Neural crest cell (in vitro differentiated cells): ENCODE results near the gene TPPP. TPM values are rescaled to one million over a fixed set of nuclear protein-coding genes. Genes with fewer than 3 reads are reported as not detected.

ENCODE experiments used
- DNase-seq: peaks from one replicate; pipeline ENCODE4 v3.0.0; 2021; ENCODE audit warnings: low read depth, mixed read lengths, low spot score
- H3K27ac Mint-ChIP-seq: one replicate; pipeline ENCODE4 v1.8.0; 2021; ENCODE audit warnings: mild to moderate bottlenecking, mixed read lengths; ENCODE audit not compliant: unreplicated experiment
- H3K27me3 Mint-ChIP-seq: 2 replicates; pipeline ENCODE4 v1.8.0; 2021; ENCODE audit warnings: low read depth, mild to moderate bottlenecking, mixed read lengths
- H3K36me3 Mint-ChIP-seq: 2 replicates; pipeline ENCODE4 v1.8.0; 2021; ENCODE audit warnings: low read depth, mild to moderate bottlenecking, mixed read lengths
- H3K4me1 Mint-ChIP-seq: 2 replicates; pipeline ENCODE4 v1.8.0; 2021; ENCODE audit warnings: mixed read lengths
- H3K4me3 Mint-ChIP-seq: one replicate; pipeline ENCODE4 v1.8.0; 2021; ENCODE audit warnings: mild to moderate bottlenecking, mixed read lengths
- H3K9me3 Mint-ChIP-seq: 2 replicates; pipeline ENCODE4 v1.8.0; 2021; ENCODE audit warnings: mixed read lengths
- CTCF ChIP-seq: fragments of 200-600 bp; sonication (generic); conservative IDR thresholded peaks from 2 replicates; pipeline ENCODE4 v1.5.0; 2021; ENCODE audit warnings: antibody characterized with exemption, mild to moderate bottlenecking
- total RNA-seq: library from RNA; stranded (reverse); gene quantifications from 2 replicates; pipeline ENCODE4 v1.2.1, GENCODE V29; 2021

The TPPP gene
- total RNA-seq, 1 donor from 2014 or later, result 2.7 TPM

GRCh38 chr5:621341-621761, 71.8 kb downstream of the TPPP start:
- H3K9me3 Mint-ChIP-seq, result no peaks in the 10 kb centered on the region
- H3K4me3 Mint-ChIP-seq, result no peak overlapping the region
- TF ChIP-seq CTCF, result no peak
- H3K36me3 Mint-ChIP-seq, result peaks cover 5% of the 10 kb centered on the region
- DNase-seq, result no peak
- H3K27ac Mint-ChIP-seq, result no peak overlapping the region
- H3K27me3 Mint-ChIP-seq, result no peaks in the 10 kb centered on the region
- H3K4me1 Mint-ChIP-seq, result peaks cover 6% of the 10 kb centered on the region

- Mint-ChIP-seq H3K4me3 (no peak overlapping the region), H3K9me3 (no peaks in the 10 kb centered on the region), H3K4me1 (peaks cover 8% of the 10 kb centered on the region), H3K27ac (no peak overlapping the region), H3K36me3 (peaks cover 8% of the 10 kb centered on the region), H3K27me3 (no peaks in the 10 kb centered on the region)
- no peak for TF ChIP-seq CTCF
- DNase-seq, result no peak
Measured at GRCh38 chr5:620586-621180, 72.5 kb downstream of the TPPP start.

- peak overlapping the region; percentile 27 for H3K27ac Mint-ChIP-seq
- H3K36me3 Mint-ChIP-seq, result peaks cover 13% of the 10 kb centered on the region
- peaks cover 8% of the 10 kb centered on the region for H3K4me1 Mint-ChIP-seq
Measured at GRCh38 chr5:620152-620551, 73.0 kb downstream of the TPPP start.

GRCh38 chr5:619444-619843, 73.7 kb downstream of the TPPP start:
- Mint-ChIP-seq H3K27ac (no peak overlapping the region), H3K4me3 (no peak overlapping the region), H3K27me3 (no peaks in the 10 kb centered on the region), H3K36me3 (peaks cover 18% of the 10 kb centered on the region), H3K4me1 (peaks cover 13% of the 10 kb centered on the region), H3K9me3 (no peaks in the 10 kb centered on the region)
- DNase-seq, result no peak
- TF ChIP-seq CTCF, result no peak

More at GRCh38 chr5:620152-620551, 73.0 kb downstream of the TPPP start:
- H3K9me3 Mint-ChIP-seq, result no peaks in the 10 kb centered on the region
- H3K27me3 Mint-ChIP-seq, result no peaks in the 10 kb centered on the region
- TF ChIP-seq CTCF, result no peak
- DNase-seq, result no peak
- H3K4me3 Mint-ChIP-seq, result no peak overlapping the region

- no peak for TF ChIP-seq CTCF
- Mint-ChIP-seq H3K4me3 (no peak overlapping the region), H3K36me3 (peaks cover 19% of the 10 kb centered on the region), H3K27ac (peak overlapping the region; percentile 44), H3K27me3 (no peaks in the 10 kb centered on the region), H3K4me1 (peaks cover 20% of the 10 kb centered on the region), H3K9me3 (no peaks in the 10 kb centered on the region)
- DNase-seq, result no peak
Measured at GRCh38 chr5:618450-618849, 74.7 kb downstream of the TPPP start.
